DOHH2 (cell line): ENCODE measurements around the gene CHD6.

Source experiments
- EZH2phosphoT487 ChIP-seq: fragments of 200-600 bp; sonication (generic); IDR thresholded peaks from 2 replicates; pipeline ENCODE4 v1.6.1; 2017; ENCODE audit warnings: borderline replicate concordance, mild to moderate bottlenecking, antibody characterized with exemption, low read length, moderate library complexity, mixed read lengths
- TF ChIP-seq, protein P1 (sequence below): fragments of 200-600 bp; sonication (generic); IDR thresholded peaks from one replicate; pipeline ENCODE4 v1.5.1; 2014; ENCODE audit warnings: antibody characterized with exemption, mild to moderate bottlenecking, low read depth, low read length; ENCODE audit not compliant: poor library complexity, severe bottlenecking

DNA sequence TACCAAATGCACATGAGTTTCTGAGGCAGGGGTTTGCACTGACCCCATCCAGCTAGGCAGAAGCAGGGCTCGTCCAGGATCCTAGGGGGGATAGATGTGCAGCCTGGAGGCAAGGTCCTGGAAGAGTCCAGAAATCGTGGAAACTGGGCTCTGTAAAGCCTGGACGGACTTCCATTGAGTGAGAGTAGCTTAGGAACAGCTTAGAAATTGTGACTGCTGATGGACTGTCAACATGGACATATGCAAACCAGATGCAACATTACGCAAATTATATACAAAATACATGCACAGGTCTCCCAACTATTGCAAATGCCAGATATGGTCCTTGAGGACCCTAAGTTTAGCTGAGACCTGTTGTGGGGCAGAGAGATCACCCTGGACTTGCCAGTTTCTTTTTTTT lies 246.8 kb downstream of the CHD6 start:
- TF ChIP-seq, protein P1, sequence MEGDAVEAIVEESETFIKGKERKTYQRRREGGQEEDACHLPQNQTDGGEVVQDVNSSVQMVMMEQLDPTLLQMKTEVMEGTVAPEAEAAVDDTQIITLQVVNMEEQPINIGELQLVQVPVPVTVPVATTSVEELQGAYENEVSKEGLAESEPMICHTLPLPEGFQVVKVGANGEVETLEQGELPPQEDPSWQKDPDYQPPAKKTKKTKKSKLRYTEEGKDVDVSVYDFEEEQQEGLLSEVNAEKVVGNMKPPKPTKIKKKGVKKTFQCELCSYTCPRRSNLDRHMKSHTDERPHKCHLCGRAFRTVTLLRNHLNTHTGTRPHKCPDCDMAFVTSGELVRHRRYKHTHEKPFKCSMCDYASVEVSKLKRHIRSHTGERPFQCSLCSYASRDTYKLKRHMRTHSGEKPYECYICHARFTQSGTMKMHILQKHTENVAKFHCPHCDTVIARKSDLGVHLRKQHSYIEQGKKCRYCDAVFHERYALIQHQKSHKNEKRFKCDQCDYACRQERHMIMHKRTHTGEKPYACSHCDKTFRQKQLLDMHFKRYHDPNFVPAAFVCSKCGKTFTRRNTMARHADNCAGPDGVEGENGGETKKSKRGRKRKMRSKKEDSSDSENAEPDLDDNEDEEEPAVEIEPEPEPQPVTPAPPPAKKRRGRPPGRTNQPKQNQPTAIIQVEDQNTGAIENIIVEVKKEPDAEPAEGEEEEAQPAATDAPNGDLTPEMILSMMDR: no peak
- no peak for TF ChIP-seq EZH2phosphoT487
